Right ventricle myocardium inferior (tissue), 1 donor: Measurements from ENCODE around the gene KIF5C. TPM values are rescaled to one million over a fixed set of nuclear protein-coding genes. Genes with fewer than 3 reads are reported as not detected.

ENCODE experiments used
- ATAC-seq: fragments of 200-7000 bp; cut with Tn5 transposase; one replicate; pipeline ENCODE4 v1.9.1; 2020; ENCODE audit warnings: mild to moderate bottlenecking, moderate library complexity
- DNase-seq: peaks from one replicate; pipeline ENCODE4 v3.0.0; 2021; ENCODE audit errors: missing footprints
- intact Hi-C: fragments of 100-400 bp; cut with DNase I; formaldehyde crosslinking; loops from one replicate; pipeline ENCODE4 v1.11.0; 2022
- total RNA-seq: library from RNA; stranded (reverse); fragmentation: NEBNext Ultra II Directional; extraction: Animal tissue kit (Norgen Biotek cat#: 25700); gene quantifications from one replicate; pipeline ENCODE4 v1.2.1, GENCODE V29; 2021
- donor health status: DM: no; HTN: yes; CAD: no; lungs with severe emphysema.

KIF5C gene
- total RNA-seq, 1 donor from 2014 or later, result 0.87 TPM

- DNase-seq, result no peak
- ATAC-seq, result no peak
- intact Hi-C loops, result no loop called here
Measured at GRCh38 chr2:148885209-148885608, 10.2 kb downstream of the KIF5C start.

- ATAC-seq (no peak), DNase-seq (no peak)
- intact Hi-C loops, result no loop called here
Measured at GRCh38 chr2:148885988-148886387, 11.0 kb downstream of the KIF5C start.

- no peak for ATAC-seq
- intact Hi-C loops, result no loop called here
- no peak for DNase-seq
Measured at GRCh38 chr2:148887350-148888002, 12.4 kb downstream of the KIF5C start.

DNA sequence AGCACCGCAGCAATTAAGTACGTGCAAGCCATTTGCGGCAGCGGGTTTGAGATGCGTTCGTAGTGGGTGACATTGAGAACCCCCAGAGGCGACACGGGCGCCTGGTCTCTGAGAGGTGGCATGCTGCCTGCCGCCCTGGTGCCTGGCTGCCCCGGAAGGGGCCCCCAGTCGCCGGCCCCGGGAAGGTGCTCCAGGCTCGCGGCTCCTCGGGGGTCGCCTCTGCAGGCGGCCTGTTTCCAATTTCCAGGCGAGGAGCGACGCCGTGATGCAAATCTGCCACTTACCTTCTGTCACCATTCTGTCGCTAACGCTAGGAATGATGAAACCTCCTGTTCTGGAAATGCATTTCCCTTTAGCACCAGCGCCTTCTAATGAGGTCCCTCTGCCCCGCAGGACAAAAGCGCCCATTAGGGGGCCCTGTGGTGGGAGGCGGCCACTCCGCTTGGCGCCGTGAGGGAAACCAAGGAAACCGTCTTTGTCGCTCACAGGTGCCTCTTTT lies 13.0 kb downstream of the KIF5C start:
- intact Hi-C loops, result no loop called here
- DNase-seq, result no peak
- ATAC-seq, result no peak

- intact Hi-C loops, result no loop called here
- no peak for ATAC-seq
- no peak for DNase-seq
Measured at GRCh38 chr2:148888986-148889385, 14.0 kb downstream of the KIF5C start.

GRCh38 chr2:148893906-148894305 lies 18.9 kb downstream of the KIF5C start:
- ATAC-seq, result no peak
- DNase-seq, result no peak
- intact Hi-C loops, result no loop called here

GRCh38 chr2:148896136-148896535 lies 21.1 kb downstream of the KIF5C start:
- ATAC-seq, result no peak
- DNase-seq, result no peak
- intact Hi-C loops, result no loop called here

DNA sequence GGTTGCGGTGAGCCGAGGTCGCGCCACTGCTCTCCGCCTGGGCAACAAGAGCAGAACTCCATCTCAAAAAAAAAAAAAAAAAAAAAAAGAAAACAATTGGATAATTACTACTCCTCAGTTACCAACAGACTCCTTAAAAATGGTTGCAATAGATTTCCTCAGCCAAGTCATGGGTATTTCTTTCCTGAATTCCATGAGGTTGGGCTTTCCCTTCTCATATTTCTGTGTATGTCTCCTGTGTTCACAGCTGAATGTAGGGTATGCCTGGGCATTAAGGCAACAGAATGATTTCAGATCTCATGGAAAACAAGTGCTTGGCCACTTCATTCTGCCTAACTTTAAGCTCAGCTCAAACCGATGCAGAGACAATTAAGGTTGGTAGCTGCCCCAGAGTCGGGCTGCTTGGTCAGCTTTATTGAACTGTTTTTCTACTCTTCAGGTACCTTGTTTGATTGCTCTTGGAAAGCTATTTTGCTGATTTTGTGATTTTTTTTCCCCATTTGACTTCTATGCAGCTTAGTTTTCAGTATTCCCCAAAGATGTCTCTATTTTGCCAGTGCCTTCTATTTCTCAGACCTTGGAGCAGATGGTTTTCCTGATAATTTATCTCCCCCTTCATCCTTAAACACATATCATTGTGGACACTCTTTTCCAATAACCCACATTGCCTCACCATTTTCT lies 24.8 kb downstream of the KIF5C start:
- DNase-seq (no peak), ATAC-seq (no peak)
- intact Hi-C loops, result no loop called here

GRCh38 chr2:148900350-148900837 lies 25.4 kb downstream of the KIF5C start:
- DNase-seq (no peak), ATAC-seq (no peak)
- intact Hi-C loops, result no loop called here

DNA sequence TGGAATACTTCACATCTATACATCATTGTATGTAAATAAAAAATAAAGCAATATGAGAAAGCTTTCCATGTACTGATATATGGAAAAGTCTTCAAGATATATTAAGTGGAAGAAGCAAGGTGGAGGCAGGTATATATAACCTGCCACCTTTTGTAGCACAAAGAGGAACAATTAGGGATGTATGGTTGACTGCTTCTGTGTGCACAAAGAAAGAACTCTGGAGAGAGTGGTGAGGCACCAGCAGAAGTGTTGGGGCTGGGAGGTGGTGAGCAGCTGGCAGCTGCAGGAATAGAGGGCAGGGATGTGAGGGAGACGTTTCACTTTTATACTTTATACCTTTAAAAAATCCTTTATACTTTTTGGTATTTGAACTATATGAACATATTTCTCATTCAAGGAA lies 26.1 kb downstream of the KIF5C start:
- ATAC-seq, result no peak
- no peak for DNase-seq
- intact Hi-C loops, result no loop called here

GRCh38 chr2:148902798-148903197 lies 27.8 kb downstream of the KIF5C start:
- DNase-seq, result no peak
- ATAC-seq, result no peak
- intact Hi-C loops, result no loop called here

DNA sequence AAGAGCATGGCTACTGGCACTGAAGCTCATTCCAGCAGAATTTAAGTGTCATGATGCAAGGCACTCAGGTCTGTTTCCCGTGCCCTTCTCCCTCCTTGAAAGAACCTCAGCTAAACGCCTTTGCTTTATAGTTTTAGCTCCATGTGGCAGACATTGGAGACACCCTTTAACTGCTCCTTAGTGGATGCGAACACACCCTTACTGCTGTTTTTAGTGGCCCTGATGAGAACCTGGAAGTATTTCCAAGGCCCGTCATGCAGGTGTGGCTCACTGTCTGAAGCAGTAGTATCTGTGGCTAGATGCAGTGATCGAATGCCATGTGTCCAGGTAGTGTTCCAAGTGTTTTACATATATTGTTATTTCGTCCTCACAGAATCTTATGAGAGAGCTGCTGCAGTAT lies 28.3 kb downstream of the KIF5C start:
- ATAC-seq (no peak), DNase-seq (no peak)
- intact Hi-C loops, result no loop called here

GRCh38 chr2:148903979-148904378 lies 29.0 kb downstream of the KIF5C start:
- ATAC-seq (no peak), DNase-seq (no peak)
- intact Hi-C loops, result no loop called here

DNA sequence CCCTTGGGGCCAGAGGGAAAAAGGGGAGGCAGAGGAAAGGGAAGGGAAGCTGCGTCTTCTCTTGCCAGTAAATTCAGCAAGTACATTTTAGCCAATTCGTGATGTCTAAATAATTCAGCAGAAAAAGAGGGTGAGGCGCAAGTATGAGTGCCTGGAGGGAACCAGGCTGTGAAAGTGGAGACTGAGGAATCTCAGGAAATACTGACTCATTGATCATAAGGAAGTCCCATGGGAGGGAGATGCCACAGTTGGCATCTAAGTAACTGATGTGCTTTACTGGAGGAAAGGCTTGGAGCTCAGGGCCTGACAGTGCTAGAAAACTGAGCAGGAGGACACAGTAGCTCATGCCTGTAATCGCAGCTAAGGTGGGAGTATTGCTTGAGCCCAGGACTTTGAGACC lies 31.1 kb downstream of the KIF5C start:
- DNase-seq (no peak), ATAC-seq (no peak)
- intact Hi-C loops, result no loop called here

GRCh38 chr2:148907085-148907785 lies 32.2 kb downstream of the KIF5C start:
- intact Hi-C loops, result no loop called here
- ATAC-seq (no peak), DNase-seq (no peak)

DNA sequence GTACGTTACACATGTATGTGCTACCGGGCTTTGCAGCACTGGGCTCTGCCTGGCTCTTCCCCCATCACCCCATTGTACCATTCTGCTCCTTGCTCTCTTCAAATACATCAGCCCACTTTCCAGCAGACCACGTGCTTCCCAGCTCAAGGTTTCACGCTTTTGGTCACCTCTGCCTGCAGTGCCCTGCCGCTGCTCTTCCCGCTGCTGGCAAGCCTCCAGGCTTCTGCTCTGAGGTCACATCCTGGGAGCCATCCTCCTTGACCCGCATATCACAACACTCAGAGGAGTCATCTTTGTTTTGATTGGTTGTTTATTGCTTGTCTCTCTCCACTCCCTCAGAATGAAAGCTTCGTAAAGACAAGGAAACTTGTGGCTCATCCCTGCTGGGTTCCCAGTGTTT lies 34.1 kb downstream of the KIF5C start:
- ATAC-seq, result no peak
- no peak for DNase-seq
- intact Hi-C loops, result no loop called here

DNA sequence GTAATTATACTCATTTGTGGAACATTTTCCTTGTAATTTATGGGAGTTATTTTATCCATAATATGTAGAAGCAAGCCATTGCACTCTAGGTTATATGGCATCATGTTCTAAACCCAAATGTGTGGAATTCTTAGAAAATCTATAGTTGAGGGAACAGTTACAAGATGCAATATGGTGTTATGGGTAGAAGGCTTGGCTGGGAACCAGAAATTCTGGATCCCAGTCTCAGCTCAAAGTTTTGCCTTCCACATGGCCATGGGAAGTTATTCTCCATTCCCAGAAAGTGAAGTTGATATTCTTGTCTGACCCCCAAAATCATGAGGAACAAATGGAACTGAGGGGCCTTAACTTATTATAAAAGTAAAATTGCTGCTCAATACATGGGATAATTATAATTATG lies 38.0 kb downstream of the KIF5C start:
- intact Hi-C loops, result no loop called here
- ATAC-seq (no peak), DNase-seq (no peak)

GRCh38 chr2:148913492-148913891 lies 38.5 kb downstream of the KIF5C start:
- DNase-seq (no peak), ATAC-seq (no peak)
- intact Hi-C loops, result no loop called here

DNA sequence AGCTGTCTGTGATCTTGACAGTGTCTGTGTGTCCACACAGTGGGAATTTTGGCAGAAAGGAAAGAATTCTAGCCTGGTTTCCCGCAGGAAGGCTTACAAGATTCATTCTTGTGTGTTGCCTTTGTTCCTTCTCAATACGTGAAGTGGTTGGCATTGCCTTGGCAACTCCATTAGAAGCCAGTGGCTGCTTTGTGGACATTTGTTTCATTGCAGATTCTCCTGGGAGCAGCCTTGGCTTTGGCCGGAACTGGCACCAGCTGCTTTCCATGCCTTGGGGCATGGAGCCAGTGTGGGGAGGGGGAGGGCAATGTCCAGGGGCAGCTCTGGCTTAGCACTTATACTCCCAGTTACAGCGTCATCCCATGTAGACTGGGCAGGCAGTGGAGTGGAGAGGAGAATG lies 39.4 kb downstream of the KIF5C start:
- intact Hi-C loops, result no loop called here
- ATAC-seq (no peak), DNase-seq (no peak)

- DNase-seq, result no peak
- ATAC-seq, result no peak
- intact Hi-C loops, result no loop called here
Measured at GRCh38 chr2:148917431-148917830, 42.4 kb downstream of the KIF5C start.
